T-cell (primary cell): ENCODE measurements around the gene FZD10. TPM values are rescaled to one million over a fixed set of nuclear protein-coding genes. Genes with fewer than 3 reads are reported as not detected.

ENCODE experiments used
- ATAC-seq, 4 experiments: fragments of 200-7000 bp in 3 of 4; fragments of 150-1000 bp in 1 of 4; cut with Tn5 transposase; replicated peaks in 1 of 4; 1 replicate in 3 of 4; 2 replicates in 1 of 4; pipeline ENCODE4 v1.10.0; 2021; ENCODE audit warnings: moderate library complexity in 3 of 4, mild to moderate bottlenecking in 2 of 4, moderate number of reproducible peaks in 1 of 4
- CTCF ChIA-PET, 2 donors: fragments of 300-600 bp; sonication (Branson Sonifier 250); formaldehyde crosslinking; loops; one replicate each; lab custom pipeline; 2022; ENCODE audit warnings: antibody characterized with exemption in 2 of 2; lab: Charles Lee
- POLR2A ChIA-PET, 2 donors: fragments of 300-600 bp; sonication (Branson Sonifier 250); formaldehyde crosslinking; loops; one replicate each; lab custom pipeline; 2022; ENCODE audit warnings: antibody characterized with exemption in 2 of 2; lab: Charles Lee
- DNase-seq, 35 experiments: peaks; one replicate each; pipeline versions ENCODE4 v3.0.0 to v3.0.0-alpha.2; 2013 to 2023
- H3K27ac ChIP-seq: one replicate; pipeline ENCODE4 v1.5.1; 2013; ENCODE audit warnings: low read length
- H3K27me3 ChIP-seq, 2 experiments: replicated peaks in 1 of 2; 1 replicate in 1 of 2; 2 replicates in 1 of 2; pipeline versions ENCODE4 v1.6.1 to v1.7.0; 2013; ENCODE audit warnings: low read length in 1 of 2, mixed read lengths in 1 of 2; ENCODE audit not compliant: control insufficient read depth in 2 of 2, insufficient read depth in 2 of 2; ENCODE audit errors: extremely low read depth in 1 of 2
- H3K36me3 ChIP-seq, 2 donors: 1 replicate in 1 of 2; 2 replicates in 1 of 2; pipeline versions ENCODE4 v1.6.1 to v1.7.0; 2013; ENCODE audit warnings: low read length in 1 of 2; ENCODE audit not compliant: control insufficient read depth in 2 of 2, insufficient read depth in 1 of 2; ENCODE audit errors: extremely low read depth in 1 of 2
- H3K4me1 ChIP-seq, 2 experiments: 1 replicate in 1 of 2; 2 replicates in 1 of 2; pipeline versions ENCODE4 v1.6.1 to v1.7.0; 2013; ENCODE audit warnings: low read length in 2 of 2, mixed read lengths in 1 of 2; ENCODE audit not compliant: insufficient read depth in 2 of 2, control insufficient read depth in 1 of 2; ENCODE audit errors: extremely low read depth in 1 of 2
- H3K4me3 ChIP-seq, 2 donors: 1 replicate in 1 of 2; 2 replicates in 1 of 2; pipeline versions ENCODE4 v1.5.1 to v1.7.0; 2013; ENCODE audit warnings: mild to moderate bottlenecking in 2 of 2, low read length in 1 of 2, moderate library complexity in 1 of 2; ENCODE audit not compliant: control insufficient read depth in 1 of 2; ENCODE audit errors: extremely low read depth in 1 of 2
- H3K9me3 ChIP-seq: 2 replicates; pipeline ENCODE4 v1.7.0; 2013
- H3K27ac Mint-ChIP-seq, 2 donors: one replicate each; pipeline ENCODE4 v1.8.0; 2020 to 2021; ENCODE audit warnings: mild to moderate bottlenecking in 2 of 2, mixed read lengths in 2 of 2
- H3K27me3 Mint-ChIP-seq, 2 donors: one replicate each; pipeline ENCODE4 v1.8.0; 2021 to 2022; ENCODE audit warnings: mixed read lengths in 2 of 2
- H3K36me3 Mint-ChIP-seq: one replicate; pipeline ENCODE4 v1.8.0; 2021; ENCODE audit warnings: mixed read lengths
- H3K4me1 Mint-ChIP-seq, 3 donors: one replicate each; pipeline ENCODE4 v1.8.0; 2020 to 2022; ENCODE audit warnings: mixed read lengths in 3 of 3, mild to moderate bottlenecking in 1 of 3
- H3K4me3 Mint-ChIP-seq, 3 donors: one replicate each; pipeline ENCODE4 v1.8.0; 2020 to 2022; ENCODE audit warnings: mild to moderate bottlenecking in 3 of 3, mixed read lengths in 3 of 3, moderate library complexity in 3 of 3
- H3K9me3 Mint-ChIP-seq, 3 donors: one replicate each; pipeline ENCODE4 v1.8.0; 2020 to 2022; ENCODE audit warnings: mixed read lengths in 3 of 3
- WGBS: methylation state at CpG from one replicate; pipeline ENCODE4 v1.1.5; 2013; ENCODE audit warnings: missing lambda C conversion rate; ENCODE audit not compliant: insufficient coverage; 5-methylcytosine and 5-hydroxymethylcytosine counted together
- total RNA-seq, 35 experiments: library from RNA in 6 of 35; stranded (reverse) in 6 of 35; fragments of 120-200 nt in 1 of 35; gene quantifications; one replicate each; pipeline versions ENCODE4 v1.2.1 to v1.2.4 and lab custom pipeline; 2013 to 2026

FZD10 gene
- total RNA-seq, 5 donors from 2014 or later (not counting 1 experiment from before 2014, with no cell fraction given) = not detected

DNA sequence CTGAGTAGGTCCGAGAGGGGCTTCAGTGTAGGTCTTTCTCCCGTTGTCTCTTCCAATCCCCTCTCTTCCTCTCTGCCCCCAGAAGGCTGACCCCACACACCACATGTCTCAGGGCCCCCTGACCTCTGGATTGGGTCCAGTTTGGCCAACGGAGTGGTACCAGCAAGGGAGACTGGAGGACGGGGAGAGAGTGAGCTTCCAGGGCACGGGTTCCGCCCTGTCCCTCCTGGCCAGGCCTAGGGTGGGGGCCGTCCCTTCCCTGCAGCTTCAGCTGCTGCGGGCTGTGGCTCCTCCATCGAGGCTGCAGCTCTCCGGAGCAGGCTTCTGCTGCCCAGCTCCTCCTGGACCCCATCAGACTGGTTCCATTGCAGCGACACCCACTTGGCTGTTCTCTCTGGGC is 17.4 kb downstream of the FZD10 start:
- Histone ChIP-seq H3K27ac (no peak overlapping the region), H3K4me3 (no peak overlapping the region), H3K27me3 (peaks cover 0 to 20% of the 10 kb centered on the region in 2 experiments), H3K36me3 (no peaks in the 10 kb centered on the region), H3K4me1 (no peaks in the 10 kb centered on the region), H3K9me3 (no peaks in the 10 kb centered on the region)
- ATAC-seq = no peak
- DNase-seq = no peak
- 82% methylated on average over 8 of the region's 11 CpGs for WGBS
- no peak overlapping the region for H3K27ac Mint-ChIP-seq
- CTCF ChIA-PET = no interaction called here
- H3K4me3 Mint-ChIP-seq = no peak overlapping the region
- H3K4me1 Mint-ChIP-seq = no peaks in the 10 kb centered on the region
- H3K9me3 Mint-ChIP-seq = peaks cover 9 to 11% (median 9%) of the 10 kb centered on the region in 3 donors
- POLR2A ChIA-PET = no interaction called here
- H3K27me3 Mint-ChIP-seq = peaks cover 5 to 31% of the 10 kb centered on the region in 2 donors
- H3K36me3 Mint-ChIP-seq = no peaks in the 10 kb centered on the region

DNA sequence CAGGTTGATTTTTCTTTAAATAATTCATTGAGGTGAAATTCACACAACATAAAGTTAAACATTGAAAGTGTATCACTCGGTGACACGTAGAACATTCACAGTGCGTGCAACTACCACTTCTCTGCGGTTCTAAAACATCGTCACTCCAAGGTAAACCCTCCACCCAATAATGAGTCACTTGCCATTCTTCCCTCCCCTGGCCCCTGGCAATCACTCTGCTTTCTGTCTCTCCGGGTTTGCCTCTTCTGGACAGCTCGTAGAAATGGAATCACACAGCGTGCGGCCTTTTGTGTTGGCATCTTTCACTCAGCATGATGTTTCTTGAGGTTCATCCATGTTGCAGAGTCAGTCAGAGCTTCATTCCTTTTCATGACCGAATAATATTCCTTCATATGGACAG is 18.9 kb downstream of the FZD10 start:
- no peak for DNase-seq
- Histone ChIP-seq H3K4me1 (no peaks in the 10 kb centered on the region), H3K36me3 (no peaks in the 10 kb centered on the region), H3K27me3 (peaks cover 0 to 28% of the 10 kb centered on the region in 2 experiments), H3K4me3 (no peak overlapping the region), H3K9me3 (no peaks in the 10 kb centered on the region), H3K27ac (no peak overlapping the region)
- Mint-ChIP-seq H3K4me3 (no peak overlapping the region), H3K36me3 (no peaks in the 10 kb centered on the region), H3K27ac (no peak overlapping the region), H3K27me3 (peaks cover 5 to 27% of the 10 kb centered on the region in 2 donors), H3K9me3 (peaks cover 9 to 11% (median 9%) of the 10 kb centered on the region in 3 donors), H3K4me1 (no peaks in the 10 kb centered on the region)
- CTCF ChIA-PET = no interaction called here
- no peak for ATAC-seq
- WGBS = 74% methylated on average over 9 of the region's 10 CpGs
- POLR2A ChIA-PET = no interaction called here

DNA sequence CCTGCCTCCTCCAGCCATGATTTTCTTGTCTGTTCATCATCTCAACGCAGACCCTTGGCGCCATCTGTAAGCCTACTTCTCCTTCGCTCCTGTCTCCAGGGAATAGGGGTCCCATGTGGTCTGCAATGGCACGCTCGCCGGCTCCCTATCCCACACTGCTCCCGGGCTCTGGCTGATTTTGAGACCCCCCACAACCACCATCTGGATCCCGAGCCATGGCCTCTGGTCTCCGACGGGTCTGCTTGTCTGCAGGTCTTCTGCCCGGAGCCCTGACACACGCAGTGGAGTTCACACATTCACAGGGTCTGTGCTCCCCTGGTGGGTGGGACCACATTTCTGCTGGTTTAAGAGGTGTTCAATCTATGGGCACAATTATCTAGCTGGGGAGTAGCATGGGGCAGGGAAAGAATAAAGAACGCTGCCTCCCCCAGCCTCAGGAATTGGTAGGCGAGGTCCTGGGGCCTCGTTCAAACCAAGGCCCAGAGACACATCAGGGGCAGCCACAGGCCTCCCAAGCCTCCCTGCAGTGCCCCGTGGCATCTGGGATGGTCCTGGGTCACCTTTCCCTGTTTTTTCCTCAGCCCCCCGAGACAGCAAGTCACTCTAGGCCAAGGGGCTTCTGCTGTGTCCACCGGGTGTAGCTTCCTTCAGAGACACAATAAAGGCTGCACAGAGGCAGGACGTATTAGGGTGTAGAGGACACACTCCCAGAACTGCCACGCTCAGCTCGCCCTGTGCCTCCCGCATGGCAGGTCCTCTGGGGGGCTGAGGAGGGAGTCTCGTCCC is 21.5 kb downstream of the FZD10 start:
- no peaks in the 10 kb centered on the region for H3K4me1 ChIP-seq
- WGBS = 90% methylated on average over 16 of the region's 23 CpGs
- H3K27me3 Mint-ChIP-seq = peaks cover 6 to 20% of the 10 kb centered on the region in 2 donors

DNA sequence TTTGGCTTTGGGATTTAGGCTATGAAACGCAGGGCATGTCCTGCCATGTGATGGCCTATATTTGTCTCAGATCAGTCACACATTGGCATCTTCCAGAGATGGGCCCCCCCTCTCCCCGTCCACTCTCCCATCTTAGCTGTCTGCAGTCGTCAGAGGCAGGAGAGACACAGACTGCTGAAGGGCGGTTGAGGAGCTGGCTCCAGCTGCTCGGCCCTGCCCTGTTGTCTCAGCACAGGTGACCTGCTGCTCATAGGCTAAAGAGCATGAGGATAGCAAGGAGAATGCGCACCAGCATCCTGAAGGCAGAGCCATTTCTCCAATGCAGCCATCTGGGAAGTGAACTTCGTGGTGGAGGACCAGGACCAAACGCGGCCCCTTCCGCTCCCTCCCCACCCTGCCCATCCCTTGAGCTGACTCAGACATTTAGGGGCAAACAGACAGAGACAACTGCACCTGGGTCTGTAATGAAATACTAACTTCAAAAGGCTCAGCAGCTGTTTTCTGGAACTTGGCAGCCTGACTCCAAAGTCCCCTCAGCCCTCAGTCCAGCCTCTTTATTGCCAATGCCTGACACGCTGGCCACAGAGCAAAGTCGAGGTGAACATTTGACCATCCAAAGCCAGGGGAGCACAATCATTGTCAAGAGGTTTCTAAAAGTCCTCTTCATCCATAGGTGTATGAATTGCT is 22.3 kb downstream of the FZD10 start:
- ATAC-seq (no peak), DNase-seq (no peak)
- H3K27me3 ChIP-seq = peaks cover 0 to 19% of the 10 kb centered on the region in 2 experiments
- H3K4me1 ChIP-seq = no peaks in the 10 kb centered on the region
- H3K4me3 Mint-ChIP-seq = no peak overlapping the region
- H3K4me1 Mint-ChIP-seq = no peaks in the 10 kb centered on the region
- H3K9me3 ChIP-seq = no peaks in the 10 kb centered on the region
- ChIA-PET CTCF (no interaction called here), POLR2A (interaction anchor here in 1 of 2 donors (0.6 kb wide), 1 partner anchor 33 kb away, joined by 3 read pairs; no protein-coding TSS in a partner anchor)
- H3K36me3 ChIP-seq = no peaks in the 10 kb centered on the region
- H3K4me3 ChIP-seq = no peak overlapping the region
- WGBS = 76% methylated on average over 12 of the region's 12 CpGs
- no peak overlapping the region for H3K27ac ChIP-seq
- H3K9me3 Mint-ChIP-seq = peaks cover 9 to 11% (median 9%) of the 10 kb centered on the region in 3 donors
- H3K27ac Mint-ChIP-seq = no peak overlapping the region
- peaks cover 6 to 17% of the 10 kb centered on the region in 2 donors for H3K27me3 Mint-ChIP-seq
- H3K36me3 Mint-ChIP-seq = no peaks in the 10 kb centered on the region

More for the DNA sequence above, 21.5 kb downstream of the FZD10 start:
- DNase-seq (no peak), ATAC-seq (no peak)
- Histone ChIP-seq H3K27me3 (peaks cover 0 to 24% of the 10 kb centered on the region in 2 experiments), H3K36me3 (no peaks in the 10 kb centered on the region), H3K4me3 (no peak overlapping the region), H3K9me3 (no peaks in the 10 kb centered on the region), H3K27ac (no peak overlapping the region)
- H3K4me3 Mint-ChIP-seq = no peak overlapping the region
- no peaks in the 10 kb centered on the region for H3K4me1 Mint-ChIP-seq
- no peaks in the 10 kb centered on the region for H3K36me3 Mint-ChIP-seq
- no peak overlapping the region for H3K27ac Mint-ChIP-seq
- ChIA-PET POLR2A (no interaction called here), CTCF (no interaction called here)
- peaks cover 9 to 11% (median 9%) of the 10 kb centered on the region in 3 donors for H3K9me3 Mint-ChIP-seq

DNA sequence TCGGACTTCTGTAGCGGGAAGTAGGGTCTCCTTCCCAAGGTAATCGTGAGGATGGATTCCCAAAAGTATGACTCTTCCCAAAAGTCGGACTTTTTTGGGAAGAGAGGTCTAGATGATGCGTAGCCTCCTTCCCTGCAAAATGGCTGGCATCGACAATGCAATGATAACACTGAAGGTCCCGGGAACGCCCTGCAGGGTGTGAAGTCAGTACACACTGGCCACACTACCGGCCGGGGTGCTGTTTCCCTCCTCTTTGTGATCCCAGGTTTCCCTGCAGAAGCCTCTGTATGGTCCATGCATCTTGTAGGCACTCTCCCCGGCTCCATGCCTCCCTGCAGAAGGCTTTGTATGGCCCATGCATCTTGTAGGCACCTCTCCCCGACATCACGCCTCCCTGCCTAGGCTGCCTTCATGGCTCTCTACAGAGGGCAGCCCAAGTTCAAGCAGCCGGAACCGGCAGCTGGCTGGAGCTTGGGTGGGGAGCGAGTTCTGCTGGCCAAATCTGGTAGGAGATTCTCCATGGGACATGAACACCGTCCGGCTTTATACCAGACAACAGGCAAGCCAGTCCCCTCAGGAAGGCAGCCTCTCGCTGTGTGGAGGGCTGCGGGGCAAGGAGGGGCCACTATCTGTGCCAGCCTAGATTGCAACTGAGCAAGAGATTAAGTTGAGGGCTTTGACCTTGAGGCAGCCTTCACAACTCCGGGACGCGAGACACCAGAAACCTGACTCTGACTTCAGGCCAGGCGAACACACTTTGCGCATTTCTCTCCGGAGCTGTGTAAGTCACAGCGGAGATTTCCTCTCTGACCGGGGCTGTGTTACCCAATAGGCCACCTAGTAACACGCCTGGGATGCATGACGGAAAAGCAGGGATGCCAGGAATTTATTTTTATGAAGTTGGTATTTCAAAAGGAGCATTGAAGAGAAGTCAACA is 23.5 kb downstream of the FZD10 start:
- ATAC-seq (no peak), DNase-seq (no peak)
- Mint-ChIP-seq H3K36me3 (no peaks in the 10 kb centered on the region), H3K4me1 (no peaks in the 10 kb centered on the region), H3K9me3 (peaks cover 9 to 13% (median 12%) of the 10 kb centered on the region in 3 donors), H3K27me3 (peaks cover 6 to 21% of the 10 kb centered on the region in 2 donors), H3K27ac (no peak overlapping the region), H3K4me3 (no peak overlapping the region)
- peaks cover 0 to 16% of the 10 kb centered on the region in 2 experiments for H3K27me3 ChIP-seq
- WGBS = 90% methylated on average over 27 of the region's 30 CpGs
- POLR2A ChIA-PET = no interaction called here
- no peaks in the 10 kb centered on the region for H3K9me3 ChIP-seq
- no peaks in the 10 kb centered on the region for H3K36me3 ChIP-seq
- CTCF ChIA-PET = no interaction called here
- H3K27ac ChIP-seq = no peak overlapping the region
- H3K4me1 ChIP-seq = no peaks in the 10 kb centered on the region
- H3K4me3 ChIP-seq = no peak overlapping the region
